Measurements from ENCODE around the gene ANKRD12. TPM values are rescaled to one million over a fixed set of nuclear protein-coding genes. Genes with fewer than 3 reads are reported as not detected.

The ANKRD12 gene
- total and polyA plus RNA-seq, 2 donors (not counting 1 experiment from before 2014, with no cell fraction given) = 8.0 to 183 TPM

DNA sequence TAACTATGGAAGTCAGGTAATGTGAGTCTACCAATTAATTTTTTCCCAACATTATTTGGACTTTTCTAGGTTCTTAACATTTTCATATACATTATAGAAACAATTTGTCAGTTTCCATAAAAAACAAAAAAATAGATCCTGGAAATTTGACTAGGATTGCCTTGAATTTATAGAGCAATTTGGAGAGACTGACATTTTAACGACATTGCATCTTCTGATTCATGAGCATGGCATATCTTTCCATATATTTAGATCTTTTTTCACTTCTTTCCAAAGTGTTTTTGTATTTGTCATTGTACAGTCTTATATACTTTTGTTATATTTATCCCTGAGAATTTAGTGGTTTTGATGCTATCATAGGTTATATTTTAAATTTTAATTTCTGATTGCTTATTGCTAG, 42.0 kb downstream of the ANKRD12 start:
- H3K4me2 ChIP-seq (replicated peaks; ENCODE audit: low read depth, low read length, poor library complexity, severe bottlenecking) = no peak overlapping the region
- peaks cover 0 to 6% (median 0%) of the 10 kb centered on the region in 3 donors for H3K9me3 ChIP-seq (ENCODE audit: control extremely low read depth in 1 of 3, control insufficient read depth in 2 of 3, insufficient read depth in 1 of 3, low read length in 2 of 3)
- no peaks in the 10 kb centered on the region for H3K27me3 Mint-ChIP-seq
- H3K9ac ChIP-seq (ENCODE audit: low read length) = no peak overlapping the region
- ChIA-PET POLR2A (no interaction called here), CTCF (no interaction called here)
- ATAC-seq (ENCODE audit: low read depth) (no peak), DNase-seq (no peak)
- no peak for TF ChIP-seq EZH2 (IDR thresholded peaks at IDR 0.05; ENCODE audit: borderline replicate concordance, insufficient read depth, low read depth, low read length, poor library complexity, severe bottlenecking)
- TF ChIP-seq, protein P1, sequence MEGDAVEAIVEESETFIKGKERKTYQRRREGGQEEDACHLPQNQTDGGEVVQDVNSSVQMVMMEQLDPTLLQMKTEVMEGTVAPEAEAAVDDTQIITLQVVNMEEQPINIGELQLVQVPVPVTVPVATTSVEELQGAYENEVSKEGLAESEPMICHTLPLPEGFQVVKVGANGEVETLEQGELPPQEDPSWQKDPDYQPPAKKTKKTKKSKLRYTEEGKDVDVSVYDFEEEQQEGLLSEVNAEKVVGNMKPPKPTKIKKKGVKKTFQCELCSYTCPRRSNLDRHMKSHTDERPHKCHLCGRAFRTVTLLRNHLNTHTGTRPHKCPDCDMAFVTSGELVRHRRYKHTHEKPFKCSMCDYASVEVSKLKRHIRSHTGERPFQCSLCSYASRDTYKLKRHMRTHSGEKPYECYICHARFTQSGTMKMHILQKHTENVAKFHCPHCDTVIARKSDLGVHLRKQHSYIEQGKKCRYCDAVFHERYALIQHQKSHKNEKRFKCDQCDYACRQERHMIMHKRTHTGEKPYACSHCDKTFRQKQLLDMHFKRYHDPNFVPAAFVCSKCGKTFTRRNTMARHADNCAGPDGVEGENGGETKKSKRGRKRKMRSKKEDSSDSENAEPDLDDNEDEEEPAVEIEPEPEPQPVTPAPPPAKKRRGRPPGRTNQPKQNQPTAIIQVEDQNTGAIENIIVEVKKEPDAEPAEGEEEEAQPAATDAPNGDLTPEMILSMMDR (IDR thresholded peaks at IDR 0.05) = no peak
- no CpG with 5 or more reads among the region's 1 CpG for WGBS (ENCODE audit: insufficient coverage)
- H4K20me1 ChIP-seq (ENCODE audit: control insufficient read depth, insufficient read depth, low read length, poor library complexity, severe bottlenecking) = peaks cover 63% of the 10 kb centered on the region
- no peak overlapping the region for H3K27ac Mint-ChIP-seq
- H3K27me3 ChIP-seq (replicated peaks in 1 of 4; ENCODE audit: control extremely low read depth in 1 of 4, control insufficient read depth in 3 of 4, insufficient read depth in 4 of 4, low read length in 3 of 4) = no peaks in the 10 kb centered on the region
- H3K27ac ChIP-seq (ENCODE audit: low read length in 2 of 2) = no peak overlapping the region
- intact Hi-C loops (cut with micrococcal nuclease) = no loop called here
- no peaks in the 10 kb centered on the region for H3K9me3 Mint-ChIP-seq (ENCODE audit: insufficient read depth)
- H3K4me3 ChIP-seq (ENCODE audit: control extremely low read depth in 1 of 5, extremely low read depth in 1 of 5, insufficient read depth in 1 of 5, low read depth in 2 of 5, low read length in 4 of 5) = no peak overlapping the region
- no peak overlapping the region for H2AFZ ChIP-seq (ENCODE audit: insufficient read depth, low read depth, low read length, poor library complexity, severe bottlenecking)
- H3K4me1 ChIP-seq (ENCODE audit: control insufficient read depth in 2 of 2, insufficient read depth in 2 of 2, low read length in 2 of 2) = peaks cover 18 to 24% of the 10 kb centered on the region in 2 donors
- H3K4me3 Mint-ChIP-seq = no peak overlapping the region
- peaks cover 0 to 15% of the 10 kb centered on the region in 2 experiments for H3K36me3 ChIP-seq (replicated peaks in 1 of 2; ENCODE audit: control extremely low read depth in 1 of 2, control insufficient read depth in 1 of 2, extremely low read depth in 1 of 2, insufficient read depth in 2 of 2, low read length in 1 of 2)
- H3K4me1 Mint-ChIP-seq = peaks cover 66% of the 10 kb centered on the region
- H3K79me2 ChIP-seq (ENCODE audit: control insufficient read depth, insufficient read depth, low read length) = peaks cover 86% of the 10 kb centered on the region

DNA sequence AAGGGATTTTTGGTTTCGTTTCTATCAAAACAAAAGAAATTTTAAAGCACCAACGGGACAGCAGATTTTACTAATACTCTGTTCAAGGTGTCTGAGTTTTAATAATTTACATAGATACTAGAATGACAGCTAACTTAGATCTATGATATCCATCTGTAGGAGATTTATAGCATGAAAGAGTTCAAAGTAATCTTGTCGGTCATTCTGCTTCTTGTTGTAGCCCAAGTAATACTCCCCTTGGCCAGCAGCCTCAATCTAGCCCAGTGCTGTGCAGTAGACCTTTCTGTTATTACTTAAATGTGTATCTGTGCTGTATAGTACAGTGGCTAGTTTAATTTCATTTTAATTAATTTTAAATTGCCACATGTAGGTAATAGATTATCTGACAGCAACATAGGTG, 44.7 kb downstream of the ANKRD12 start:
- ATAC-seq (ENCODE audit: low read depth) = no peak
- Mint-ChIP-seq H3K9me3 (ENCODE audit: insufficient read depth) (no peaks in the 10 kb centered on the region), H3K4me1 (peaks cover 65% of the 10 kb centered on the region), H3K27me3 (no peaks in the 10 kb centered on the region), H3K4me3 (peak overlapping the region; percentile 52), H3K27ac (no peak overlapping the region)
- ChIA-PET POLR2A (no interaction called here), CTCF (interaction anchor here (1.2 kb wide), 1 partner anchor 8 kb away, joined by 3 read pairs; no protein-coding TSS in a partner anchor)
- intact Hi-C loops (cut with micrococcal nuclease) = loop anchor here (5.0 kb wide), 1 partner anchor 34 kb away; no protein-coding TSS in a partner anchor
- Histone ChIP-seq H3K9me3 (ENCODE audit: control extremely low read depth in 1 of 3, control insufficient read depth in 2 of 3, insufficient read depth in 1 of 3, low read length in 2 of 3) (no peaks in the 10 kb centered on the region), H3K4me3 (ENCODE audit: control extremely low read depth in 1 of 5, extremely low read depth in 1 of 5, insufficient read depth in 1 of 5, low read depth in 2 of 5, low read length in 4 of 5) (no peak overlapping the region), H2AFZ (ENCODE audit: insufficient read depth, low read depth, low read length, poor library complexity, severe bottlenecking) (no peak overlapping the region), H3K79me2 (ENCODE audit: control insufficient read depth, insufficient read depth, low read length) (peaks cover 84% of the 10 kb centered on the region), H3K36me3 (replicated peaks in 1 of 2; ENCODE audit: control extremely low read depth in 1 of 2, control insufficient read depth in 1 of 2, extremely low read depth in 1 of 2, insufficient read depth in 2 of 2, low read length in 1 of 2) (peaks cover 0 to 20% of the 10 kb centered on the region in 2 experiments), H4K20me1 (ENCODE audit: control insufficient read depth, insufficient read depth, low read length, poor library complexity, severe bottlenecking) (peaks cover 37% of the 10 kb centered on the region), H3K4me1 (ENCODE audit: control insufficient read depth in 2 of 2, insufficient read depth in 2 of 2, low read length in 2 of 2) (peaks cover 13 to 31% of the 10 kb centered on the region in 2 donors), H3K27me3 (replicated peaks in 1 of 4; ENCODE audit: control extremely low read depth in 1 of 4, control insufficient read depth in 3 of 4, insufficient read depth in 4 of 4, low read length in 3 of 4) (no peaks in the 10 kb centered on the region), H3K4me2 (replicated peaks; ENCODE audit: low read depth, low read length, poor library complexity, severe bottlenecking) (peak overlapping the region; percentile 16), H3K27ac (ENCODE audit: low read length in 2 of 2) (peak overlapping the region in 1 of 2 donors; percentile 67), H3K9ac (ENCODE audit: low read length) (no peak overlapping the region)
- WGBS (ENCODE audit: insufficient coverage) = no CpG with 5 or more reads among the region's 3 CpGs
- TF ChIP-seq, protein P1 (IDR thresholded peaks at IDR 0.05) = no peak
- TF ChIP-seq EZH2 (IDR thresholded peaks at IDR 0.05; ENCODE audit: borderline replicate concordance, insufficient read depth, low read depth, low read length, poor library complexity, severe bottlenecking) = no peak
- DNase-seq = no peak

All from B cell (primary cell).